NCI-H146 treated with DMSO at 0.1 percent for 48 hours (cell line): ENCODE measurements around the gene FOXP1.
A peak's percentile ranks its signal among the peaks of the same experiment; 100 is the strongest.

Source experiments
- DNase-seq: peaks from one replicate; lab custom pipeline; 2025; ENCODE audit not compliant: unreplicated experiment; lab: John Stamatoyannopoulos, UW

FOXP1 gene

DNA sequence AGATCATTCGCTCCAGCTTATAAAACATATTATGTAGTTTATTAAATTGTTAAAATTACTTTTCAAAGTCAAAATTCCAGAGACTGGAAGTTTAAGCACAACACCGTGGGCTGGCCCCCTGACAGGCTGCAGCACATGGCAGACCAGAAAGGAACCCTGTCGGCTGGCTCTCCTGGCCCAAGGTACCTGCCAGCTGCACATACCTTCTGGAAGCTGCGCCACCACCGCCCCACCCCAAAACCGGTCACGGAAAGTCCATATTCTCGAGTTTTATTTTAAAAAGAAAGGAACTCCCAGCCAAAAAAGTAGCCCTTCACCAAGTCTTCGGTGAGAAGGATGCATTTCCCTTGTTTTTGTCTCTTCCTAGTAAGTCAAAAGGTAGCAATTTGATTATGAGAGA, 94.6 kb downstream of the FOXP1 start:
- no peak for DNase-seq

DNA sequence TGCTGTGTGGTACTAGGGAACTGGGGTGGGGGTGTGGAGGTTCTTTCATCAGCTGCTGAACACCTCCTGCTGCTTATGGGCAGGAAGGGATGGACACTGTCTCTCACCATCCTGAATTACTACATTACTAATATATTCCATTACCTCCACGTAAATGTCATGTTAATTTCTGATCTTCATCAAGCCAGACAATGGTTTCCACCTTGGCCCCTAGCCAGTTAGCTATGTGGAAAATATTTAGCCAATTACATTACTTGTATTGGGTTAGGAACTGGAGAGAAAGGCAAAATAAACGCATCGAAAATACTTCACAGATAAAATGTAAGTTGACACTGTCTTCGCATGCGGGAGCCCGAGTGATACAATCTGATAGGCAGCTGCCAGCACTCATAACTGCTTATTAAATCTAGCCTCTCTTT, 95.1 kb downstream of the FOXP1 start:
- peak; percentile 45 for DNase-seq

DNA sequence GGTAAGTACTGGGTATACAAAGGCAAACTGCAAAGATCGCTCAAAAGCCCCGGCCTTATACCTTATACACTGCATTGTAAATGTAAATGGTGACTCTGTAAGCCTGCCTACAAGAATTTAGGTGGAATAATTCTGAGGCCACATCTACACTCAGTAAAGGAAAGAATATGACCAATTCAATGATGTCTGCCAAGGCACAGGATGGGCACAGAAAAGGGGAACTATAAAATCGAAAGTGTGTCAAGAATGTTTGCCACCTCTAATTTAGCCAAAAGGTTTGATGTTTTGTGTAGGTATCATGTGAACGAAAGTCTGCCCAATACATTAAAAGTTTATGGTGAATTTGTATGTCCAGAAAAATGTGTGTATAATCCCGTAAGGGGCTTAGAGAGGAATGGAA, 96.1 kb downstream of the FOXP1 start:
- DNase-seq, result no peak

DNA sequence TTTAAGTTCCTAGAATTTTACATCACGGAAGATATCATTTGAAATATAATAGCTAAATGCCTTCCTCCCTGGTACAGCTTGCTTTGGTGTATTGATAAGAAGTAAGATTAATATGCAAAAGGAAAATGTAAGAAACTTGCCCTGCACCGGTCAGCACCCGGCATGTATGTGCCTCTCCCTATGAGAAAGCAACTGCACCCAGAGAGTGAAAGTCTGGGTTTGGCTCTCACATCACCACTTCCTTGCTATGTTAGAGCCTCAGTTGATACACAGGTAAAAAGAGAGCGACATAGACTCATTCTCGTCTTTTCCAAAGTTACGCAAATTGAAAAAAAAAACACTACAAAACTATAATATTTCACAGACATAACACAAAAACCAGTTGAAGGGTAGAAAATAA, 96.7 kb downstream of the FOXP1 start:
- no peak for DNase-seq

DNA sequence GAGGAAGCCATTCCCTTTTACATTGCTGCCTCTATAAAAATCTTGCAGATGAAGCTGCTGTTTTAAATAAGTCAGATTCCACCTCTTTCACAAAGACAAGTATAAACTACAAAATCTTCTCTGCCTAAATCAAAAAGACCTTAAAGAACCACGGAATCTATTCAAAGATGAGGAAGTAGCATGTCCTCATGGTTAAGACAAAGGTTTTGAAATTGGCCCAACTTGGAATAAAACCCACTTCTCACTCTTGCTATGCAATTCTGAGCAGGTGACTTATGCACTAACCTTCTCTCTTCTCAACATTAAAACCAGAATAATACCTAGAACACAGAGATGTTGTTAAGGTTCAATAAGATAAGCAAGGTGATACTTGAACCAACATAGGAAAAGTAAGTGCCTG, 97.6 kb downstream of the FOXP1 start:
- DNase-seq, result no peak

DNA sequence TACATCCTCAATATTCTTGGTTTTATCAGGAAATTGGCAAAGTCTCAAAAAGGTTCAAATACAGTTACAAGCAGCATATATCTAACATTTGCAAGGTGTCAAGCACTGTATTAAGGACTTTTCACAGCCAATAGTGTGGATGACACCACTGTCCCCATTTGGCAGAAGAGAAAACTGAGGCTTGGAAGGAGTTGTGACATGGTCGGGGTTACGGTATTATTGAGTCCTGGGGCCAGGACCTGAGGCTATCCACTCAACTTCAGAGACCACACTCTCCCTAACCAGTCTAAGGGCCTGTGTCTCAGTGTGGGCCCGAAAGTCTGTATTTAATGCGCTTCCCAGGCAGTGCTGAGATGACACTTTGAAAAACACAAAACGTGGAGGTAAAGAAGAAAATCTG, 99.1 kb downstream of the FOXP1 start:
- DNase-seq, result no peak

DNA sequence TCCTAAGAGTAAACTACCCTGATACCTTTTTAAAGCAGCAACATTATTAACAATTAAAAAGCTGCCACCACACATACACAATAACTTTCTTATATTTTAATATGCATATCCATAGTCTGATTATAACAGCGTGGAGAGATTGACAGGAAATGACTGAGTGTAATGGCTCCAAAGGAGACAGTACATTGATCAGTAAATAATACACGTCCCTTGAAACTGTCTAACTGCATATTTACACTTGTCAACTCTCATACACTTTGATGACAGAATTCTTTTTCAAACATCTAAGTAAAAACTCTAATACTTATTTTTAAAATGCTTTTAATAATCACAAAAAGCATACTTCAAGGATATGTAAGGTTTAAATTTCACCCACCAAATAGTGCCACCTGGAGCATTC, 99.5 kb downstream of the FOXP1 start:
- DNase-seq, result no peak

DNA sequence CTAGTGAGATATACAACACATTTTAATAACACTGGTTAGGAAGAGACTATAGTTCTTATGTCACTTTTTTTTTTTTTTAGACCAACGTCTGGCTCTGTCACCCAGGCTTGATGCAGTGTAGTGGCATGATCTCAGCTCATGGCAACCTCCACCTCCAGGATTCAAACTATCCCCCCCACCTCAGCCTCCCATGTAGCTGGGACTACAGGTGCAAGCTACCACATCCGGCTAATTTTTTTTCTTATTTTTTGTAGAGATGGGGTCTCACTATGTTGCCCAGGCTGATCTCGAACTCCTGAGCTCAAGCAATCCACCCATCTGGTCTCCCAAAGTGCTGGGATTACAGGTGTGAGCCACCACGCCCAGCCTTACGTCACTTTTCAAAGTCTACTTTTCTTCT, 100.8 kb downstream of the FOXP1 start:
- DNase-seq, result no peak

DNA sequence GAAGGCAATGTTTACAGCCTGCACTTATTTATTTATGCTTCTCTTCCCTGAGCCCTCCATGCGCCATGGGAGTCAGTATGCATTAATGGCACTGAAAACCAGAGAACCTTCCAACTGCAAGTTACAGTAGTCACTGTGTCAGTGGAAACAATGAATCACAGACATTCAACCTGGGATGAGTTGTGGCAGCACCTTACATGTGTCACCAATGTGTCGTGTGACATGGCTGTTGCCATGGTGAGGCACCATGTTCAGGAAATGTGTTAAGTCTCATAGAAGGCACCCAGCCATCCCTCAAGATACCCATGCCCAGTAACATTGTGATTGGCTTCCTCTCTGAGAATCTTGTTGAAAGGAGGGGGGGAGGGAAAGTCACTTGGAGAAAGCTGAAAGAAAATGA, 105.0 kb downstream of the FOXP1 start:
- DNase-seq, result no peak

DNA sequence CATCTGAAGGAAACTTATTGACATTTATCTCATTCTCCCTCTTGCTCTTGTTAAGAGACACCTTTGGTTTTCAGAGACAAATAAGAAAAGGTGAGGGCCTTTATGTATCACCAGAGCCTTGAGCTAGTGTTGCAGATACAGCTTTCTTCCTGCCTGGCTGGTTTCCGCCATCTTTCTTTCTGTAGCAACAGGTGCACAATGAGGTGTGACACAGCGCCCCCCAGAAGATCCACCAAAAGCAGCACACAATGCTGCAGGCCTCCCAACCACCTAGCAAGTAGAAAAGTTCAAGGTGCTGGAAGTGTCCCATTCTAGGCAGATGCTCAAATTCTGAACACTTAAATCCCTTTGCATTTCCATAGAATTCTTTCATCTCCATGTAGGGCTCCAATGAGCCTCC, 106.6 kb downstream of the FOXP1 start:
- DNase-seq, result no peak

DNA sequence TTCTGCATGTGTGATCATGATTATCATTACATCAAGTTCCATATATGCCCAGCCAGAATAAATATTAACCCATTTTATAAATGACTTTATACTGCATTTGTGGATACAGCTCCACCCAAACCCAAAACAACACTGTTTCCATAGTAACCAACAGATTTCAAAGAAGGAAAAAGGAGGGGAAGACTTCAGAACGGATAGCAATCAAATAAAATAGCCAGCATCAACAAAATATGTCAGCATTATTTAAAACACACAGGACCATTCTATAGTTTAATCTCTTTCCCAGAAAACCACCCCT, 114.4 kb downstream of the FOXP1 start:
- no peak for DNase-seq

DNA sequence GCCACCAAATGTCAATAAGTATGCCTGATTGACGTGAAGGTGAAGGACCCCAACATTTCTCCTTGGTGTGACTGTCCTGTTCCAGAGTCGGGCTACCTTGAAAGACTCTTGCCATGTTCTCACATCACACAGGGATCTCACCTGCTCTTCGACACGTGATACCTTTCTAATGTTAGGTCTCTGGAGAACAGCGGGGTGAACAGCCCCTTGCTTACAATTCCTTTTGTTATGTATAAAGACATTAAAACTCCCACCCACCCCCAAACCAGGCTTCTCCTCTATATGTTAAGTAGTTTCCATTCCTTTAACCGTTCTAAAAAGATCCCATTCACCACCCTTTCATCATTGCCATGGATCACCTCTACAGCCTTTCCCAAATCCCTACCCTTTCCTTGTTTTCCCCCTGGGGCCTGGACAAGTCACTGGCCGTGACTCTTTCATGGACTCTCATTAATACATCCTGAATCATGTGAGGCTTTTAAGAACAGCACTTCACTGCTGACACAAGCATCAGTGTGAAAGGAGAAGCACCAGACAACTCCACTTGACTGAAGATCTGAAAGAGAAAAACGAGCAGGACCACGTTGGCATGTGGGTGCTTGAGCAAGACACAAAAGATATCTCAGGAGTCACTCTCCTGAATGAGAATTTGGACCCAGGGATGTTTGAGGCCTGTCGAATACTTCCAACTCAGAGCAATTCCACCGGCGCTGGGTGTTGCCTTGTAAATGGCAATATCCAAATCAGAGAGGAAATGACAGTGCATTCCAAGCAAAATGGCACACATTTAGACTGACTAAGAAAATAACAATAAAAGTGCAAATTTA, 115.0 kb downstream of the FOXP1 start:
- no peak for DNase-seq

DNA sequence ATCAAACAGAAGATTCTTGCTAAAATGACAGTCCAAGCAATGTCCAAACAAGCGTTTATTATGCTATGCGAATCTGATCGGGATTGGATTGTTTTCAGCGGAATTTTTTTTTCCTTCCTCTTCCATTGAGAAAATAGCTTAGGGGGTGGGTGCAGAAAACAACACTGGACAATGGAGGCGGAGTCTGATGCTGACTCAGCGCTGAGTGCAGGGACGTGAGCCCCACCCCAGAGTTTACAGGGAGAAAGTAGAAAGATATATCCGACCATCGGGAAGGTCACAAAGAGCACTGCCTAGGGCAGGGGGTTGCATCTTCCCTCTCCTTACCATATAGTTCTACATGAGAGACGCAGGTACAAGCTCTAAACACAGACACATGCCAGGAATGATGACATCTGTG, 117.0 kb downstream of the FOXP1 start:
- no peak for DNase-seq

DNA sequence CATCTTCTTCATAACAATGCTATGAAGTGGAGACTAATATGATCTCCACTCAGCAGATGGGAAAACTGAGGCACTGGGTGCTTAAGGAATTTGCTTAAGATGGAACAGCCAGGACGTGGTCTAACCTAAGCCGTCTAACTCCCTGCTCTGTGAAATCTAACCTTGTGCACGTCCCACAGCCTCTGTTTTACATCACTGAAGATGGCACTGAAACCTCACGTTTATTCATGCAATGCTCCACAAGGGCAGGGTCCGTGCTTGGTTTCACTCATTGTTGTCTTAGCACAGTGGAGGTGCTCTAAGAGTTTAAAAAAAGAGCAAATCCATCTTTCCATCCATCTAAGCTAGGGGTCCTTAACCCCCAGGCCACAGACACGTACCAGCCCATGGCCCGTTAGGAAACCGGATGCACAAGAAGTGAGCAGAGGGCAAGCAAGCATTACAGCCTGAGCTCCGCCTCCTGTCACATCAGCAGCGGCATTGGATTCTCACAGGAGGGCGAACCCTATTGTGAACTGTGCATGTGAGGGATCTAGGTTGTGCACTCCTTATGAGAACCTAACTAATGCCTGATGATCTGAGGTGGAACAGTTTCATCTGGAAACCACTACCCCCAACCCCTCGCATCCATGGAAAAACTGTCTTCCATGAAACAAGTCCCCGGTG, 118.0 kb downstream of the FOXP1 start:
- DNase-seq, result no peak

DNA sequence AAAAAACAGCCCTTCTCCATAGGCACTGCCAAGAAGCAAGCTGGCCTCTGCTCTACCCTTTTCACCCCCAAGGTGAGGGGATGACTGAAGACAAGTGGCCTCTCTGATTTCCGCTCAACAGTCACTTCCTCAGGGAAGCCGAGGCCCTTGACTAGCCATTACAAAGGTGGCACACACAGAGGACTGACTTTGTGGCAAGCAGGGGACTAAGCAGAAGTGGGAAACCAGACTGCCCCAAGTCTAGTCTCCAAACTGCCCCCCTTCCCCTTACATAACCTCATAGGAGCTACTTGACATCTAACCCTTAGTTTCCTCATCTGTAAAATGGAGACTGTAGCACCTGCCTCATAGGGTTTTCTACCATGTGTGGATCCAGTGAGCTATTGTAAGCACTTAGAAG, 118.9 kb downstream of the FOXP1 start:
- DNase-seq, result no peak

DNA sequence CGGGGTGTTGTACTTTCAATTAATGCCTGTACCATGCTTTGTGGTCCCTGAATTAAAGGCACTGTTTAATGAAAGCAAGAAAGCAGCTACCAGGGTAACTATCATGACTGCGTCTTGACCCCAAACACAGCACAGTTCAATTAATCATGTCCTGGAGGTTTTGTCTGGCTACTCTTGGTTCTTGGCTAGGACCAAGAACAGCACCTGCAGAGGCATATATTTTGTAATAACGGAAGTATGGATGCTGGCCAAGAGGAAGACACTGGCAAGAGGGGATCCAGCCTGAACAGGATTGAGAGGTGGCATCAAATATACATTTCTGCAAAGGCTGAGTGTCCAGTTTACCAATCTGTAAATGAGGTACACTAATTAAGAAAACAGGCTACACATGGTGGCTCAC, 119.9 kb downstream of the FOXP1 start:
- no peak for DNase-seq

DNA sequence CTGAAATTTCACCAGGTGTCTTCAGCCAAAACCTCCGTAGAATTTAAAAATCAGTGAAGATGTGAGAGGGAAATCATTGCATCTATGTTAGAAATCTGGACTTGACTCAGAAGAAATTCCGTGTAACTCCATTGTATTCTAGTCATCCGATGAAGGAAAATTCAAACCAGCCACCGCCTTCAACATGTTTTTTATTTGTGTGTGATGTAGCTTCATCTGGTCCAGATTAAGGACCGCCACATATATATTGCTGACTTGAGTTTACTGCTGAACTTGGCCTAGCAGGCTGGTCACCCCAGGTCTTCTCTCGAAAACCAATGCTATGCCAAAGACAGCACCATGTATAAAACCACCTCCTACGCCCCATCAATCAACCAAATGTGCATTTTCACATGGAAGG, 120.9 kb downstream of the FOXP1 start:
- no peak for DNase-seq

DNA sequence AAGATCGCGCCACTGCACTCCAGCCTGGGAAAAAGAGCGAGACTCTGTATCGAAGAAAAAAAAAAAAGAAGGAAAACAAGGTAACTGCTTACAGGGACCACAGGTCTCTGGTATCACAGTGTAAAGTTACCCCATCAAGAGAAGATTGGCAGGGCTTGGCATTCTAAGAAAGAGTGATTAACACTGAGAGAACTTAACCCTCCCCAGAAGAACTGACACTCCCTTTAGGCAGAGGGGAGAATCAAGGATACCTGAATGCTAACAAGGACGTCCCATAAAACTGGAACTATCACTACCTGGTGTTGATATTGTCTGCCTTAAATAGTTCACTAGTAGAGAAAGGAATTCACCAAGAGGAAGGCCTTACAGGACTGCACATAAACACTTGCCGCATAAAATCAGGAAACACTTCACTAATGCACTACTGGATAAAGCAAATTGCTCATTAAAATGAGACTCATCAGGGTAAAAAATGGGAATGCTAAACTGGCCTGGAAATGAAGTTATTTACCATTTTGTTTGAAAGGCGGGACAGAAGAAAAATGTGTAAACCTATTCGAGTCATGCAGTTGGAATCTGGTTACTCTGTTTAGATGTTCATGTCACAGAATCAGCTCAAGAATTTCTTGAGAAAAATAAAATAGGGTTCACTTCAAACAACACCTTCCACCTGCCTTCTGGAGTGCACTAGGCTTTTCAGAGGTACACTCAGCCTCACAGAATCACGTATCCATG, 121.6 kb downstream of the FOXP1 start:
- no peak for DNase-seq

DNA sequence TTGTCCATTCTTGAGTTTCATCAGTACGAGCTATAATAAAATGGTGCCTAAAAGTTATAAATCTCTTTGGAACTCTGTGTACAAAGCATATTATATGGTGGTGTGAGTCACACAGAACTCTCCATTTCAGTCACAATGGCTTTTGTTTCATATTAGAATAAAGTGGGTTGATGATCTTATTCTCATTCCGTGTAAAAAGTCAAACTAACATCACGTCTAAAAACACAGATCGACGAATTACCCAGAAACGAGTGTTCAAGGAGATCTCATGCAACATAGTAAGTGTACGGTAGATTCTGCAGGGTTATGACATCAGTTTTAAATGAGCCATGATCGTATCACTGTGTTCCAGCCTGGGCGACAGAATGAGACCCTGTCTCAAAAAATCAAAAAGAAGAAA, 122.4 kb downstream of the FOXP1 start:
- DNase-seq, result no peak

DNA sequence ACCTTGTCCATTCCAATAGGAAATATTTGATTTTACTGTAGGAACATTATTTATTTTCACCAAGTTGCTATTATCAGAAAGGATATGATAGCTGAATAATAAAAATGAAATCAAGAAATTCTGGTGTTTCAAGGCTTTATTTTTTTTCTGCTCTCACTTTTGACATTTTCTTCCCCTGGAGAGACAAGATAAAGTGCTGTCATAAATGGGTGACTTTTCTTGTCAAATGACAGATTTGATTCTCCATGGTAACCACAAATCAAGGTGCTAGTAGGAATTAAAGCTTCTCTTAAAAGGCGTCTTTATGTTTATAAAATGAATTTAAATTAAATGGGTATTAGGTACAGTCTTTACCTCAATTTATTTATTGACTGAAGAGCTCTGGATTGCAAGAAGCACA, 124.6 kb downstream of the FOXP1 start:
- no peak for DNase-seq

DNA sequence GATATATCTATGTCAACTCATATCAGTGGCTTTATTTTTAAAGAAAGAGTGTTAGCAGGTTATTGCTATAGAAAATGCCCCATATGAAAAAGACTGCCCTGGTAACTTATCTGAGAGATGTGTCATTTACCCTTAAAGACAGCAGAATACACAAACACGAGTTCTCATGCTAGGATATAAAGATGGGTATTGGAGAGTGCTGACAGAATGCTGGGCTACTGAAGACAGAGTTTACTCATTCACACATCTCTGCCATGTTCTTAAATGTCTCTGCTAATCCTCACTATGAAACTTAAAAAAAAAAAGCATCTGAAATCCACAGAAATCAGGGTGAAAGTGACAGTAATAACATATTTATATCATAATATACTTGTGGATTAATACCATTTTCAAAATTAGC, 126.7 kb downstream of the FOXP1 start:
- DNase-seq, result no peak

DNA sequence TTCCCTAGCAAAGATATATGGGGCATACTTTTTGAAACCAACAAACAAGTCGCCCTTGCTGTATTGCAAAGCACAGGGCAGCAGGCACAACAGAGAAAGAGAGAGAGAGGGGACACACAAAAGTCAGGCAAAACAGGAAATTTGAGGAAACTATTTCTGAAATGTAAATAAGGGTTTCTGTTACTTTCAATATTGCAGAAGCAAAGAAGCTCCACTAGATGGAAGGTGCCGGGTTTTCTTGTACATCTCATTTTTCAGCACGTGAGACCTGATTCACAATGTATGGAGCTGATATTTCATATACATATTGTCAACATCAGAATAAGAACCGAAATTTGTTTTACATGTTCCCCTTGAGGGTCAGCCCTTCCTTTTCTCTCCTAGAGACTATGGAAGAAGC, 127.4 kb downstream of the FOXP1 start:
- no peak for DNase-seq
